SK-N-SH treated with all-trans-retinoic acid at 6 μM for 48 hours (cell line): Measurements from ENCODE around the gene HOXA13.

Source experiments
- BACH2 ChIP-seq: fragments of 250-450 bp; sonication (Bioruptor Pico); IDR thresholded peaks from 2 replicates; pipeline ENCODE4 v1.9.0; 2021; ENCODE audit warnings: mild to moderate bottlenecking, borderline replicate concordance
- GLIS3 ChIP-seq: fragments of 250-450 bp; sonication (Bioruptor Pico); IDR thresholded peaks from 2 replicates; pipeline ENCODE4 v1.5.0; 2020; ENCODE audit warnings: mild to moderate bottlenecking, moderate library complexity
- ISL1 ChIP-seq: fragments of 250-450 bp; sonication (Bioruptor Pico); IDR thresholded peaks from 2 replicates; pipeline ENCODE4 v2.1.2; 2022; ENCODE audit warnings: mild to moderate bottlenecking, moderate library complexity
- OSR1 ChIP-seq: fragments of 250-450 bp; sonication (Bioruptor Pico); IDR thresholded peaks from 2 replicates; pipeline ENCODE4 v1.8.0; 2022; ENCODE audit warnings: moderate library complexity, mild to moderate bottlenecking, inconsistent platforms
- POU6F1 ChIP-seq: fragments of 250-450 bp; sonication (Bioruptor Pico); IDR thresholded peaks from 2 replicates; pipeline ENCODE4 v1.8.0; 2021; ENCODE audit warnings: low read depth, mild to moderate bottlenecking, moderate library complexity, borderline replicate concordance
- RARB ChIP-seq: fragments of 250-450 bp; sonication (Bioruptor Pico); IDR thresholded peaks from 2 replicates; pipeline ENCODE4 v1.8.0; 2021; ENCODE audit warnings: mild to moderate bottlenecking, moderate library complexity
- ZFP30 ChIP-seq: fragments of 450-650 bp; formaldehyde crosslinking; IDR thresholded peaks from 2 replicates; pipeline ENCODE4 v1.5.0; 2022; ENCODE audit warnings: mild to moderate bottlenecking, moderate library complexity

- TF ChIP-seq ZFP30 (no peak), RARB (CRISPR knock-in tag) (no peak), POU6F1 (CRISPR knock-in tag) (no peak), BACH2 (CRISPR knock-in tag) (no peak), OSR1 (CRISPR knock-in tag) (no peak), ISL1 (CRISPR knock-in tag) (no peak), GLIS3 (CRISPR knock-in tag) (no peak)
These were observed 48.5 kb downstream of the HOXA13 start for GRCh38 chr7:27151341-27151930.
